Activated T-helper 2 cell treated with anti-CD3 and anti-CD28 coated beads, Interferon-gamma antibody, Interleukin-2, Interleukin-4, amounts not matched to agents 10 μg/mL and 5 μg/mL and 100 μg/mL, durations not matched to agents 14 hours and 24 hours and 36 hours (primary cell): ENCODE data around the gene IGF2. TPM values are rescaled to one million over a fixed set of nuclear protein-coding genes. Genes with fewer than 3 reads are reported as not detected.
"Not testable (repeated sequence)": the region's sequence is repeated elsewhere in the genome, so short reads cannot be mapped to it uniquely, and the experiment has no call there.

ENCODE experiments used
- DNase-seq: peaks from one replicate; pipeline ENCODE4 v3.0.0; 2021; ENCODE audit warnings: low spot score
- H3K27ac Mint-ChIP-seq: one replicate; pipeline ENCODE4 v1.8.0; 2021; ENCODE audit warnings: mixed read lengths
- H3K27me3 Mint-ChIP-seq: one replicate; pipeline ENCODE4 v1.8.0; 2021; ENCODE audit warnings: low read depth, mixed read lengths
- H3K36me3 Mint-ChIP-seq: one replicate; pipeline ENCODE4 v1.8.0; 2021; ENCODE audit warnings: low read depth, mixed read lengths
- H3K4me1 Mint-ChIP-seq: one replicate; pipeline ENCODE4 v1.8.0; 2021; ENCODE audit warnings: low read depth, mixed read lengths
- H3K4me3 Mint-ChIP-seq: one replicate; pipeline ENCODE4 v1.8.0; 2021; ENCODE audit warnings: low read depth, mild to moderate bottlenecking, moderate library complexity, mixed read lengths
- H3K9me3 Mint-ChIP-seq: one replicate; pipeline ENCODE4 v1.8.0; 2021; ENCODE audit warnings: mixed read lengths
- intact Hi-C: fragments of 100-400 bp; cut with micrococcal nuclease; formaldehyde crosslinking; loops from one replicate; pipeline ENCODE4 v1.15.1; 2023
- total RNA-seq: library from RNA; stranded (reverse); gene quantifications from 2 replicates; pipeline ENCODE4 v1.2.3, GENCODE V29; 2022

IGF2 gene
- total RNA-seq, 1 donor from 2014 or later = 0.16 TPM

DNA sequence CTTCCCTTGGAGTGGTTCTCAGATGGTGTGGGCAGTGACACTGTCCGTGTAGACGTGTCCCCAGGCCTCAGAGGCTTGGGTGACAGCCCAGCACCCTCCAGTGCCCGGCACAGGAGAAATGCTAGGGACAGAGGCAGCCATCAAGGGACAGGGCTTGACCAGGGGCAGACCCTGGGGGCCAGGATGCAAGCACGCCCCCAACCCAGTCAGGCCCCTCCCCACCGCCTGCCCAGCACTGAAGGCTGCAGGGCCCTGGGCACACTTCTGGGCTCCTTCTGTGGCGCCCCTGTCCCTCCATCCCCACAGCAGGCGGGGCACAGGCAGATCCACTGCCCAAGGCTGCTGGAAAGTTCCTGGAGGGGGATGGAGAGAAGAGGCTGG lies 11.1 kb downstream of the IGF2 start:
- no peak overlapping the region for H3K27ac Mint-ChIP-seq
- DNase-seq = no peak
- H3K4me3 Mint-ChIP-seq = no peak overlapping the region
- H3K36me3 Mint-ChIP-seq = no peaks in the 10 kb centered on the region
- H3K9me3 Mint-ChIP-seq = peaks cover 16% of the 10 kb centered on the region
- no peaks in the 10 kb centered on the region for H3K4me1 Mint-ChIP-seq
- intact Hi-C loops = no loop called here
- peaks cover 8% of the 10 kb centered on the region for H3K27me3 Mint-ChIP-seq

DNA sequence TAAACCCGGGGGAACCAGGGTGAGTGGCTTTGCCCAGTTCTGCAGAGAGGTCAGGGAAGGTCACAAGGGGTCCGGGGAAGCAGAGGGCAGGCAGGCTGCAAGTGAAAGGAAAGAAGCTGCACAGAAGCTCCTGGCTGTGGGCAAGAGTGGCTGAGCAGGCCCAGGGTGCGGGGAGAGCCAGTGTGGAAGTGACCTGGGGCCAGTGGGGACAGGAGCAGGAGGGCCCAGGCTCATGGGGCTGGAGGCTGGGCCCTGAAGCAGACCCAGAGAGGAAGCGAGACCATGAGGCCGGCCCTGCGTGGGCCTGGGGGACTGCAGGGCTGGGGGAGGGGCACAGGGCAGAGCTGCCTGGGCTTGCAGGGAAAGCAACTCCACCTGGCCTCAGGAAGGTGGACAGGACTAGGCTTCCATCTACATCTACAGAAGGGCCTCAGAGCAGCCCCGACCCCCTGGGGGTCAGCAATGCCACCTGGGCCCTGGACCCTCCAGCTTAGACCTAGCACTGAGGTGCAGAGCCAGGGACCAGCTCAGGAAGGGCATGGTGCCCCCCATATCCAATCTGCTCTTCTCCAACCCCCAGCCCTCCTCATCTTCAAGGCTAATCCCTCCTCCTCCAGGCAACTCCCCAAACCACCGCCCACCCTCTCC lies 11.6 kb downstream of the IGF2 start:
- H3K4me3 Mint-ChIP-seq = no peak overlapping the region
- intact Hi-C loops = no loop called here
- DNase-seq = no peak

DNA sequence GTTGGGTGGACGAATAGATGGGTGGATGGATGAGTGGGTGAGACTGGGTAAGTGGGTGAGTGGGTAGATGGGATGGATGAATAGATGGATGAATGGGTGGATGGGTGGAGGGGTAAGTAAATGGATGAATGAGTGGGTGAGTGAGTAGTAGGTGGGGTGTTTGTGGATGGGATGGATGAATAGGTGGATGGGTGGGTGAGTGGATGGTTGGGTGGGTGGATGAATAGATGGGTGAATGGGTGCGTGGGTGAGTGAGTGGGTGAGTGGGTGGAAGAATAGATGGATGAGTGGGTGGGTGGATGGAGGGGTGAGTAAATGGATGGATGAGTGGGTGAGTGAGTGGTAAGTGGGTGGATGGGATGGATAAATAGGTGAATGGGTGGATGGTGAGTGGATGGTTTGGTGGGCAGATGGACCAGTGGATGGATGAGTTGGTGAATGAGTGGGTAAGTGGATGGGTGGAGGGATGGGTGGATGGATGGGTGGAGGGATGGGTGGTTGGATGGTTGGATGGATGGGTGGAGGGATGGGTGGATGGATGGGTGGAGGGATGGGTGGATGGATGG lies 12.6 kb downstream of the IGF2 start:
- Mint-ChIP-seq H3K27me3 (peaks cover 4% of the 10 kb centered on the region), H3K27ac (no peak overlapping the region), H3K9me3 (peaks cover 16% of the 10 kb centered on the region), H3K4me3 (no peak overlapping the region), H3K4me1 (no peaks in the 10 kb centered on the region), H3K36me3 (no peaks in the 10 kb centered on the region)
- no peak for DNase-seq
- intact Hi-C loops = no loop called here

More for the DNA sequence above, 11.6 kb downstream of the IGF2 start:
- peaks cover 5% of the 10 kb centered on the region for H3K27me3 Mint-ChIP-seq
- peaks cover 16% of the 10 kb centered on the region for H3K9me3 Mint-ChIP-seq
- H3K4me1 Mint-ChIP-seq = no peaks in the 10 kb centered on the region
- H3K36me3 Mint-ChIP-seq = no peaks in the 10 kb centered on the region
- H3K27ac Mint-ChIP-seq = no peak overlapping the region

DNA sequence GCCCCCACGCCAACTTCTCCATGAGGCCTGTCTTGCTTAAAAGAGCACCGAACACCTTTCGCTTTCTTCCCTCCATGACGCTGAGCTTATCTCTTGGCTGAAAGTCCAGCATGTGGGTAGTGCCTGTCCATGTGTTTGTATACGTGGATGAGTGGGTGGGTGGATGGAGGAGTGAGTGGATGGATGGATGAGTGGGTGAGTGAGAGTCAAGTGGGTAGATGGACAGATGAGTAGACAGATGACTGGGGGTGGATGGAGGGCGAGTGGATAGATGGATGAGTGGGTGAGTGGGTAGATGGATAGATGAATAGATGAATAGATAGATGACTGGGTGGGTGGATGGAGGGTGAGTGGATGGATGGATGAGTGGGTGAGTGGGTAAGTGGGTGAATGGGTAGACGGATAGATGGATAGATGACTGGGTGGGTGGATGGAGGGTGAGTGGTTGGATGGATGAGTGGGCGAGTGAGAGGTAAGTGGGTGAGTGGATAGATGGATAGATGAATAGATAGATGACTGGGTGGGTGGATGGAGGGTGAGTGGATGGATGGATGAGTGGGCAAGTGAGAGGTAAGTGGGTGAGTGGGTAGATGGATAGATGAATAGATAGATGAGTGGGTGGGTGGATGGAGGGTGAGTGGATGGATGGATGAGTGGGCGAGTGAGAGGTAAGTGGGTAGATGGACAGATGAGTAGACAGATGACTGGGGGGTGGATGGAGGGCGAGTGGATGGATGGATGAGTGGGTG lies 14.3 kb downstream of the IGF2 start:
- H3K4me1 Mint-ChIP-seq, H3K4me3 Mint-ChIP-seq, H3K27me3 Mint-ChIP-seq, DNase-seq, intact Hi-C loops, H3K36me3 Mint-ChIP-seq, H3K27ac Mint-ChIP-seq: not testable (repeated sequence)
- peaks cover 11% of the 10 kb centered on the region for H3K9me3 Mint-ChIP-seq

DNA sequence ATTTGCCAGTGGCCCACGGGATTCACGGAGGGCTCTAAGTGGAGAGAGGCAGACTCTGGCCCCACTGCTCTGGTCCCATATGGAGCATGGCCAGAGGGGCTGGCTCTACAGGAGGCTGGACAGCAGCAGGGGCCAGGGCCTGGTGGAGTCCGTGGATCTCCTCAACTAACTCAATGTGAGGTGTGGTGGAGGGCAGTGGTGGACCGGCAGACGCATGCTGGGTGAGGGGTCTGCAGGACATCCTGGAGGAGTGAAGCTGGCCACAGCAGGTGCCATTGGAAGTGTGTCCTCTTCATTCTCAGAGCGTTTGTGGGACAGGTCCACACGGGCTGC lies 15.6 kb downstream of the IGF2 start:
- no peak for DNase-seq
- H3K9me3 Mint-ChIP-seq = peaks cover 11% of the 10 kb centered on the region
- no peak overlapping the region for H3K27ac Mint-ChIP-seq
- no peaks in the 10 kb centered on the region for H3K36me3 Mint-ChIP-seq
- no peaks in the 10 kb centered on the region for H3K4me1 Mint-ChIP-seq
- intact Hi-C loops = no loop called here
- H3K27me3 Mint-ChIP-seq = peaks cover 6% of the 10 kb centered on the region
- no peak overlapping the region for H3K4me3 Mint-ChIP-seq

DNA sequence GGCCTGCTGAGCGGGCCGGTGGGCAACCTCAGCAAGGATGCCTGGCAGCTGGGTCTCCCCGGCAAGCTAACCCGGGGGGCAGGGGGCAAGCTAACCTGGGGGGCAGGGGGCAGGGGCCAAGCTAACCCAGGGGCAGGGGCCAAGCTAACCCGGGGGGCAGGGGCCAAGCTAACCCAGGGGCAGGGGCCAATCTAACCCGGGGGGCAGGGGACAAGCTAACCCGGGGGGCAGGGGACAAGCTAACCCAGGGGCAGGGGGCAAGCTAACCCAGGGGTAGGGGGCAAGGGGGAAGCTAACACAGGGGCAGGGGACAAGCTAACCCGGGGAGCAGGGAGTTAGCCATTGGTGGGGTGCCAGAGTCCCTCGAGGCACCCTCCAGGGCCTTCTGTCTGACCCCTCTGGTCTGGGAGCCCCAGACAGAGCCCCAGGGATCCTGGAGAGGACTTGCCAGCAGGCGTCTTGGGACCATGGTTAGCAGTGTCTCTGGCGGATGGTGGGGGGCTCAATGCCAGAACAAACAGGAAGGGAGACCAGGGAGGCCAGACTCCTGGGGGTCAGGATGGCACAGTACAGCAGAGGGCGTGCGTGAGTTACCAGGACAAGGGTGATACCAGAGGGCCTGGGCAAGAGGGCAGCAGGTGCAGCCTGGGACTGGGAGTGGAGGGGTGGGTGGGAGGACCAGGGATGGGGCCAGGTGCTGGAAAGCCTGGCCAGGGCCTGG lies 16.1 kb downstream of the IGF2 start:
- H3K36me3 Mint-ChIP-seq = no peaks in the 10 kb centered on the region
- no peaks in the 10 kb centered on the region for H3K4me1 Mint-ChIP-seq
- no peak overlapping the region for H3K27ac Mint-ChIP-seq
- peaks cover 10% of the 10 kb centered on the region for H3K27me3 Mint-ChIP-seq
- H3K4me3 Mint-ChIP-seq = no peak overlapping the region
- no peak for DNase-seq
- peaks cover 11% of the 10 kb centered on the region for H3K9me3 Mint-ChIP-seq
- intact Hi-C loops = no loop called here

DNA sequence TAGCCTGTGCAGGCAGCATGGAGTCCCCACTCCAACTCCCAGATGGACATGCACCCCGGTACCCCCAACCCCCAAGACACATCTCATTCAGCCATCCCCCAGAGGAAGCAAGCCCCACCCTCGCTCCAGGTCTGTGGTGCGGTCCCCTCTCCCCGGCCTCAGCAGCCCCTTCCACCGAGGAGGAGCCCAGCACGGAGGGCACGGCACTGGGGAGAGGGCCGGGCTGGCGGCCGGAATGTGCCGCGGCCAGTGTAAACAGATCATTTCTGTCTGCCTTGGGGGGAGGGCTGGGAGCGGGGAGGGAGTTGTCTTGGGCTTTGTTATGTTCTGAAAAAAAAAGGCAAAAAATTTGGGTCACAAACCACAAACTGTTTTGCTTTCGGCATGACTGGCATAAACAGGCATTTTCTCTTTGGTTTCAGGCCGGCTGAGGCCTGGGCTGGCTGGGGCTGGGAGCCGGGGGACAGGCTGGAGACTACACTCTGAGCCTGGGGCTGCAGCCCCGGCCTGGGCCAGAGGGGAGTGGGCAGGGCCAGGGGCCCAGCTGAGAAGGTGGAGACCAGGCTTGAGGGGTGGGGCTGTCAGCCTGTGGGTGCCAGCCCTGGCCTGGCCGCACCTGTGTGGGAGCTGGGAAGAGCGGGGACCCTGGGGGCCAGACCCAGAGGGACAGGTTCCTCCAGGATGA lies 16.8 kb downstream of the IGF2 start:
- Mint-ChIP-seq H3K4me1 (no peaks in the 10 kb centered on the region), H3K4me3 (no peak overlapping the region), H3K27ac (no peak overlapping the region), H3K27me3 (peaks cover 15% of the 10 kb centered on the region), H3K9me3 (peaks cover 11% of the 10 kb centered on the region), H3K36me3 (no peaks in the 10 kb centered on the region)
- no peak for DNase-seq
- intact Hi-C loops = no loop called here

DNA sequence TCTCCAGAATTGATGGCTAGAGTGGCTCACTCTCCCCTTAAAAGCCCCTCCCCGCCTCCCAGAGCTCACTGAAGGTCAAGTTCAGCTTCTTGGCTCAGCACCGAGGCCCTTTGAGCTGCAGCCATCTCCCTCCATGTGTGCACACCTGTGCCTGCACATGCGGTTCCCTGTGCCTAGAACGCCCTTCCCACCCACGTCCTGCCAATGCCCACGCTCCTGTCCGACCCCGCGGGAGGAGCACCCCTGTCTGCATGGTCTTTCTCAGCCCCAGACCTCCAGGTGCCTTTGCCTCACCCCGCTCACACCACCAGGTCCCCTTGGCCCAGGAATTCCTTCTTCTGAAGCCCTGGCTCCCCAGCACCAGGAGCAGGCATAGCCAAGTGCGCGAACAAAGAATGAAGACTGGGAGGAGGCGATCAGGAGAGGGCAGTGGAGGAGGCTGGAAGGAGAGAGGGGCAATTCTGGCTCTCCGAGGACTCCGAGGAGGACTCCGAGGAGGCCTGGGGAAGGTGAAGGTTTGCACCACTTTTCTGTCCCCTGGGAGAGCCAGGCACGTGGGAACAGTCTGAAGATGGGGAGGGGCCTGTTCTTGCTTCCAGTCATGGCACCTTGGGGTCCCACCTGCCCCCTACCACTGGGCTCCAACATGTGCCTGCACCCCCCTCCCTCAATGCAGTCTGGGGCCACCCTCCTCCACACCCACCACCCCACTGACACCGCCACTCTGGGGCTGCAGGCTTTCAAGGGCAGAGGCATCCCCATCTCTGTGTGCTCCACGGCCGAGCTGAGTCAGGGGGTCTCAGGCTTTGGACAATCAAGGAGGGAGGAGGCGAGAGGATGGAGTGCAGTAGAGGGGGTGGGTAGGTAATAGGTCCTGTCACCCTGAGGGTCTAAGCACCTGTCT lies 17.7 kb downstream of the IGF2 start:
- H3K9me3 Mint-ChIP-seq = peaks cover 11% of the 10 kb centered on the region
- intact Hi-C loops = no loop called here
- H3K36me3 Mint-ChIP-seq = no peaks in the 10 kb centered on the region
- no peak overlapping the region for H3K4me3 Mint-ChIP-seq
- peaks cover 17% of the 10 kb centered on the region for H3K27me3 Mint-ChIP-seq
- H3K4me1 Mint-ChIP-seq = no peaks in the 10 kb centered on the region
- no peak overlapping the region for H3K27ac Mint-ChIP-seq
- no peak for DNase-seq

DNA sequence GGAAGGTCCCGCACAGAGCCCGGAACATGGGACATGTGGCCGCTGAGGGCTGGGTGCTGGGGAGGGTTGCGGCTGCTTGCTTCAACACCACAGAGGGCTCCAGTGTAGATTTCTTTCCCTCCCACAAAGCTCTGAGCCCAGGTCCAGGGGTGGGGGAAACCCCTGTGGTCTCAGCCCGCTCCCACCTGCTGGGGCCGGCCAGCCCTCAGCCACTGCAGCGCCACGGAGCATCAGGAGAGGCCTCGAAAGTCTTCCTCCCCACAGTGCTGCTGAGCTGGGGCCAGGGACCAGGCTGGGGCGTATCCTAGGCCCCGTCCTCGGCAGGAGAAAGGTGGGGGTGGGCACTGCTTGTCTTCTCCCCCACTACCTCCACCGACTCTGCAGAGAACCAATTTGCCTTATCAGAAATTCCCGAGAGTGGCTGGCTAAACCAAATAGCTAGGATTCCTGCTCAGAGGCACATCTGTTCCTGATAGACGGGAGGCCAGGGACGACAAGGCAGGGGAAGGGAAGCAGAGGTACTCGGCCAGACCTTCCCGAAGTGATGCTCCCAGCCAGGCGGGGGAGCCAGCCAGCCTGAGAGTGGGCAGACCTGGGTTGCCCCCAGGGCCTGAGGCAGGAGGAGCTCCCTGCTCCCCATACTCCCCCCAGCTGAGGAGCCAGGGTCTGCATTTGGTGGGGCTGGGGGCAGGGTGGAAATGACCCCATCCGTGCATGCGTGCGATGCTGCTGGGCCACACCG lies 18.7 kb downstream of the IGF2 start:
- Mint-ChIP-seq H3K36me3 (no peaks in the 10 kb centered on the region), H3K9me3 (peaks cover 10% of the 10 kb centered on the region), H3K4me1 (no peaks in the 10 kb centered on the region), H3K27me3 (peaks cover 20% of the 10 kb centered on the region), H3K27ac (no peak overlapping the region), H3K4me3 (no peak overlapping the region)
- DNase-seq = no peak
- intact Hi-C loops = no loop called here

DNA sequence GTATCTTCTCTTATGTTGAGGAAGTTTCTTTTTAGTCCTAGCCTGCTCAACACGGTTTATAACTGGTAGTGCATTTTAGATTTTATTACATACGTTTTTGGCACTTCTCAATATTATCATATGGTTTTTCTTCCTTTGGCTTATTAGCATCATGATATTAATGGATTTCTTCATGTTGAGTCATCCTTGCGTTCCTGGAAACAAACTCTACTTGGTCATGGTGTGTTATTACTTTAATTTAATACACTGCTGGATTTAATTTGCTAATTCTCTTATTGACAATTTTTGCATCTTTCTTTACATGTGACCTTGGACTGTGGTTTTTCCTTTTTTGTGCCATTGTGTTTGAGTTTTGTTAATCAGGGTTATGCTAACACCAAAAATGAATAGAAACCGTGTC lies 20.5 kb downstream of the IGF2 start:
- no peaks in the 10 kb centered on the region for H3K9me3 Mint-ChIP-seq
- H3K27ac Mint-ChIP-seq = no peak overlapping the region
- H3K4me1 Mint-ChIP-seq = no peaks in the 10 kb centered on the region
- no peaks in the 10 kb centered on the region for H3K36me3 Mint-ChIP-seq
- peaks cover 20% of the 10 kb centered on the region for H3K27me3 Mint-ChIP-seq
- no peak overlapping the region for H3K4me3 Mint-ChIP-seq
- intact Hi-C loops = no loop called here
- DNase-seq = no peak

DNA sequence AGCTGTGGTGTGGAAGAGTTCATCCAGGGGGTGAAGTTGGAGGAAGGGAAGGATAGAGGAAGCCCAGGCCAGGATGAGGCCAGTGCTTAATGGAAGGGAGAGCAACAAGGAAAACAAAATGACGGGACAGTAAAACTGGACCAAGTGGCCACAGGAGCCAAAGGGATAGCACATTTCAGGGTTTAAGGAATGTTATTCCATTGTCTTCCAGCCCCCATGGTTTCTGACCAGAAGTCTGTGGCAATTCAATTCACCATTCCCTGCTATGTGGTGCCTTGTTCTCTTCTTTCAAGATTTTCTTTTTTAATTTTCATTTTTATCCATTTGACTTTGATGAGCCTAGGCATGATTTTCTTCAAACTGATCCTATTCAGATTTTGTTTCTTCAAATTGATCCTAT lies 22.5 kb downstream of the IGF2 start:
- Mint-ChIP-seq H3K4me1 (no peaks in the 10 kb centered on the region), H3K27ac (no peak overlapping the region), H3K27me3 (peaks cover 20% of the 10 kb centered on the region), H3K36me3 (no peaks in the 10 kb centered on the region), H3K9me3 (no peaks in the 10 kb centered on the region), H3K4me3 (no peak overlapping the region)
- intact Hi-C loops = no loop called here
- DNase-seq = no peak
